HepG2 (cell line): Measurements from ENCODE around the gene FLYWCH1. TPM values are rescaled to one million over a fixed set of nuclear protein-coding genes. Genes with fewer than 3 reads are reported as not detected.

Source experiments
- BHLHE40 ChIP-seq: IDR thresholded peaks from 2 replicates; pipeline ENCODE4 v1.6.1; 2011; ENCODE audit warnings: low read length, improper control_type of control experiment
- E2F2 ChIP-seq: sonication (generic); formaldehyde crosslinking; IDR thresholded peaks from 2 replicates; pipeline ENCODE4 v1.4.0; 2020; ENCODE audit warnings: missing genetic modification reagents, borderline replicate concordance
- E2F5 ChIP-seq: sonication (generic); formaldehyde crosslinking; conservative IDR thresholded peaks from 2 replicates; pipeline ENCODE4 v1.4.0; 2020; ENCODE audit warnings: missing genetic modification reagents
- FOXK2 ChIP-seq: fragments of 450-650 bp; IDR thresholded peaks from 2 replicates; pipeline ENCODE4 v1.6.1; 2016
- HBP1 ChIP-seq: IDR thresholded peaks from 2 replicates; pipeline ENCODE4 v1.6.1; 2016; ENCODE audit warnings: low read depth, control low read depth
- HDAC2 ChIP-seq: sonication (generic); formaldehyde crosslinking; IDR thresholded peaks from 2 replicates; pipeline ENCODE4 v1.4.0; 2020; ENCODE audit warnings: missing genetic modification reagents
- HNF1A ChIP-seq, 2 experiments: sonication (generic) in 1 of 2; formaldehyde crosslinking in 1 of 2; IDR thresholded peaks; 2 replicates each; pipeline versions ENCODE4 v1.4.0 to v1.6.1; 2016 to 2020; ENCODE audit warnings: borderline replicate concordance in 1 of 2, low read depth in 1 of 2, mild to moderate bottlenecking in 1 of 2, missing genetic modification reagents in 1 of 2
- MAX ChIP-seq: IDR thresholded peaks from 2 replicates; pipeline ENCODE4 v1.6.1; 2012; ENCODE audit warnings: inconsistent platforms
- NCOR1 ChIP-seq: fragments of 200-600 bp; sonication (generic); IDR thresholded peaks from 2 replicates; pipeline ENCODE4 v1.7.0; 2017; ENCODE audit warnings: antibody characterized with exemption, low read length, borderline replicate concordance
- RCOR2 ChIP-seq: IDR thresholded peaks from 2 replicates; pipeline ENCODE4 v1.6.1; 2016; ENCODE audit warnings: missing biosample characterization, missing genetic modification reagents
- RXRB ChIP-seq: IDR thresholded peaks from 2 replicates; pipeline ENCODE4 v1.6.1; 2016; ENCODE audit warnings: borderline replicate concordance, missing genetic modification reagents, missing compliant biosample characterization
- SALL1 ChIP-seq: sonication (generic); formaldehyde crosslinking; IDR thresholded peaks from 2 replicates; pipeline ENCODE4 v1.8.0; 2022; ENCODE audit warnings: mild to moderate bottlenecking, missing genetic modification reagents
- SAP130 ChIP-seq: IDR thresholded peaks from 2 replicates; pipeline ENCODE4 v1.6.1; 2016; ENCODE audit warnings: low read depth
- SKI ChIP-seq: fragments of 450-650 bp; IDR thresholded peaks from one replicate; pipeline ENCODE4 v1.6.1; 2018; ENCODE audit warnings: mild to moderate bottlenecking; ENCODE audit not compliant: partially characterized antibody
- SP5 ChIP-seq: IDR thresholded peaks from 2 replicates; pipeline ENCODE4 v1.6.1; 2016; ENCODE audit warnings: low read depth, borderline replicate concordance
- TIGD3 ChIP-seq: sonication (generic); formaldehyde crosslinking; IDR thresholded peaks from 2 replicates; pipeline ENCODE4 v1.5.1; 2020; ENCODE audit warnings: mild to moderate bottlenecking, missing genetic modification reagents, borderline replicate concordance
- ZBTB38 ChIP-seq: sonication (generic); formaldehyde crosslinking; IDR thresholded peaks from 2 replicates; pipeline ENCODE4 v1.5.1; 2020; ENCODE audit warnings: mild to moderate bottlenecking, missing genetic modification reagents
- ZNF629 ChIP-seq: sonication (generic); formaldehyde crosslinking; conservative IDR thresholded peaks from 2 replicates; pipeline ENCODE4 v1.5.0; 2020; ENCODE audit warnings: missing genetic modification reagents
- ZNF775 ChIP-seq: sonication (generic); formaldehyde crosslinking; IDR thresholded peaks from 2 replicates; pipeline ENCODE4 v1.4.0; 2020; ENCODE audit warnings: missing genetic modification reagents, mild to moderate bottlenecking, moderate library complexity, borderline replicate concordance
- polyA plus RNA-seq, 8 experiments: library from polyadenylated mRNA; depleted of rRNA in 3 of 8; stranded (reverse) in 7 of 8; unstranded in 1 of 8; fragments of >200 nt; fragmentation: Illumina TruSeq in 4 of 8; extraction: Trizol in 4 of 8; gene quantifications; 2 replicates each; pipeline versions ENCODE4 v1.2.1 to v1.2.3, GENCODE V29; 2011 to 2016; ENCODE audit warnings: low read depth in 4 of 8, missing spikeins in 1 of 8, mixed read lengths in 1 of 8; ENCODE audit not compliant: insufficient read depth in 1 of 8
- total RNA-seq, 5 experiments: library from RNA; depleted of rRNA; stranded (reverse); fragments of >200 nt; fragmentation: Illumina TruSeq; extraction: Trizol; gene quantifications; 2 replicates each; pipeline ENCODE4 v1.2.3, GENCODE V29; 2016; ENCODE audit warnings: low read depth in 1 of 5

The FLYWCH1 gene
- total and polyA plus RNA-seq, 2 of the 13 experiments (the other 11 are each of a cell fraction or from before 2014, with no cell fraction given) = 7.3 to 12.4 TPM

GRCh38 chr16:2898831-2899563 is 12.7 kb upstream of the FLYWCH1 start (continued):
- TF ChIP-seq E2F2 (CRISPR knock-in tag) (no peak), MAX (peak; percentile 13; the same call in 1 of the 2 replicates), ZBTB38 (CRISPR knock-in tag) (peak; percentile 28; the same call in 1 of the 2 replicates), ZNF775 (CRISPR knock-in tag) (no peak), RXRB (CRISPR knock-in tag) (peak; percentile 51; the same call in 1 of the 2 replicates), SALL1 (peak; percentile 29; the same call in 1 of the 2 replicates), SAP130 (CRISPR knock-in tag) (peak; percentile 75), E2F5 (CRISPR knock-in tag) (no peak), NCOR1 (peak; percentile 60; the same call in 1 of the 2 replicates), HBP1 (CRISPR knock-in tag) (peak; percentile 56; the same call in 1 of the 2 replicates), BHLHE40 (no peak), ZNF629 (CRISPR knock-in tag) (no peak), SP5 (peak; percentile 29; the same call in 1 of the 2 replicates), RCOR2 (CRISPR knock-in tag) (peak; percentile 26; the same call in 1 of the 2 replicates), FOXK2 (no peak), SKI (no peak), HDAC2 (peak; percentile 66; the same call in 1 of the 2 replicates), HNF1A (IDR thresholded peaks at IDR 0.05; ENCODE audit: low read depth) (no peak), HNF1A (CRISPR knock-in tag; IDR thresholded peaks at IDR 0.05; ENCODE audit: borderline replicate concordance) (no peak), TIGD3 (CRISPR knock-in tag) (no peak)
